ENCODE measurements around the gene FAM222A.
A peak's percentile ranks its signal among the peaks of the same experiment; 100 is the strongest.

FAM222A gene

DNA sequence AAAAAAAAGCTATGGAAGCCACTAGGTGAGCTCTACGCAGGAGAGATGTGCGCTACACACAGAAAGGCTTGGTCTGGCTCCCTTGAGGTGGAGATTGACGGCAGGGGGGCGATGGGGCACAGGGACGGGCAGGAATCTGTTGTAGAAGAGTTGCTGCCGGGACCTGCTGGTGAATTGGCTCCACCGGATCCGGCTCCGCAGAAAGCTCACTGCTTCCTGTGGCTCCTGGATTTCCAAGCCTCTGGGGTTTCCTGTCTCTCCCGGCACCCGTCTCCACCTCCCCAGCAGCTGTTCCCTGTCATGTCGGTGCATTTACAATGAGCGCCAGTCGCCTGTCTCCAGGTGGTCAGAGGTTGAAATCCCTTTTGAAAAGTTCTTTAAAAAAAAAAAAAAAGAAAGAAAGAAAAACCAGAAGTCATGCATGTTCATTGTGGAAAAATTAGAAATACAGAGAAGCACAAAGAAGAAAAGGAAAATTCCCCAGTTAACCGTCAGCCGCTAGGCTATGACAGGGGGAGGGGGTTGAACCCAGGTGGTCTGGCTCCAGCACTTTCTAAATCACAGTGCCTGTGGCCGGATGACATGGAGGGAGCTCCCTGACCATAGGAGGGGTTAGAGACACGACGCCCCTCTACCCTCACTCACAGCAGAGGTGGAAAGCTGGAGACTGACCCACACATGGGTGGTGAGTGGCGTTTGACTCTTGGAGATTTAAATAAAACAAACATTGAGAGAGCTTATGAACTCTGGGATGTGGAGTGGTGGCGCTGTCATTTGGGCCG lies 20.8 kb downstream of the FAM222A start:
- DNase-seq (ENCODE audit: low read depth) = no peak
- no peak overlapping the region for H3K4me3 ChIP-seq (ENCODE audit: low read depth, low read length)

DNA sequence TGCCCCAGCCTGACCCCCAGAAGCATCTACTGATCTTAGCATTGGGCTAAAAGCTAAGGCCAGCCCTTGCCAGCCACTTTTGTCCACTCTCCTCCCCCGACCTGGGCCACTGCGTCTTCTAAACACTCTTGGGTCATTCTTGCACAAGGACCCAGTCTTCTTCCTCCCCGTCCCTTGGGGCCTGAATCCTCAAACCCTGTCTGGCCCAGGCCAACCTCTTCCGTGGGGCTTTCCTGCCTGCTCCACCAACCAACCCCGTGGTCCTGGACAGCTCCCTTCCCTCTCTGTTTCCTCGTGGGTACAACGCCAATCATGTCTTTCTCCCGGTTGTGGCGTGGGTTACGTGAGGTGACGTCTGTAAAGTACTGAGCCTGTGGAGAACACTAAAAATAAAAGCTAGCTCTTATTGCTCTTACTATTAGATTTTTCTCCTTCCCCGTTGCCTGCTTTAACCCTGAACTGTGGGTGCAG lies 21.5 kb downstream of the FAM222A start:
- H3K4me3 ChIP-seq (ENCODE audit: low read depth, low read length) = no peak overlapping the region
- no peak for DNase-seq (ENCODE audit: low read depth)

DNA sequence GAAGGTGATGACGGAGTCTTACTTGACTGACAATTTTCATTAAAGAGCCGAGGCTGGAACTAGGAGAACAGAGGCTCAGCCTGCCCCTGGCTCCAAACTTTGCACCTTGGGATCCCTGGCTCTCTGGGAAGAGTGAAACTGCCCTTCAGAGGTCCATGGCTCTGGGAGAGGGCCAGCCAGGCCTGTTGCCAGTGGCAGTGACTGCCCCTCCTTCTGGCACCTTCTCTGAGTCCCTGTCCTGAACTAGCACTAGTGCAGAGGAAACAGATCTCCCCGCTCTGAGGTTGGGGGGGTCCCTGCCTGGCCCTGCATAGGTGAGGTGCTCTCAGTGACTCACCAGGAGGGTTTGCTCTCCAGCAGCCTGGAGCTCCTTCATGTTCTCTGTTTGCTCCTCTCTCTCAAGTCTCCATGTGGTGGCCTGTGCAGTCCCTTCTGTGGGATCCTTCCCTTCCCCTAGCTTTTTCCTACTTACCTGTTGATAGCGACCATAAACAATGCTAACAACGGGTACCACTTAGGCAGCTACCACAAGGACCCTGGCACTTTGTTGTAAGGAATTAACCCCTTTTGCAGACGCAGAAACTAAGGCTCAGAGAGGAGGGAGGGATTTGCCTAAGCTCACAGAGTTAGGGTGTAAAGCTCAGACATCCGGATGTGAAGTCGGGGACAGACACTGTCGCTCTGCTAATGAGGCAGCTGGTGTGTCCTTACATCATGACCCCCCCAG lies 22.4 kb downstream of the FAM222A start:
- no peak overlapping the region for H3K4me3 ChIP-seq (ENCODE audit: low read depth, low read length)
- no peak for DNase-seq (ENCODE audit: low read depth)

DNA sequence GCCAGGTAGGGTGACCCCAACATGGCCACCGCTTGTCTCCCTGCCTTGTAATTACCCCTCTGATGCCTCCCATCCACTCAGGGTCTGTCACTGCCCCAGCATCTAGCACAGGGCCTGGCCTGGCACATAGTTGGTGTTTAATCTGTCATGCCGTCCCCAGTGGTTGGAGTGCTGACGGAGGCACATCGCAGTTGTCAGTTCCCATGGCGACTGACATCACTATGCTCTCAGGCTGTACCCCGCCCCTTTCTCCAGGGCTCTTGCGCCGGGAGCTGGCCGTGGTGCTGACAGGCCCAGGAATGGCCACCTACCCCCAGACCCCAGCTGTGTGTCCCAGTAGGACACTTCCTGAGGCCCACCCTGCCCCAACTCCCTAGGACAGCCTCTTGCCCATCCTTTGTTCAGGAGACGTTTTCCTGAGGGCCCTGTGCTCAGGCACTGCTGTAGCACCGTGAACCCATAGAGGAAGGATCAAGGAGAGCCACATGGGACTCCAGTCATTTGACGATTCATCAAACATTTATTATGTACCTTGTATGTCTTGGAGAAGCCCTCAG lies 23.0 kb downstream of the FAM222A start:
- peak; percentile 23 for DNase-seq (ENCODE audit: low read depth)
- H3K4me3 ChIP-seq (ENCODE audit: low read depth, low read length) = no peak overlapping the region

DNA sequence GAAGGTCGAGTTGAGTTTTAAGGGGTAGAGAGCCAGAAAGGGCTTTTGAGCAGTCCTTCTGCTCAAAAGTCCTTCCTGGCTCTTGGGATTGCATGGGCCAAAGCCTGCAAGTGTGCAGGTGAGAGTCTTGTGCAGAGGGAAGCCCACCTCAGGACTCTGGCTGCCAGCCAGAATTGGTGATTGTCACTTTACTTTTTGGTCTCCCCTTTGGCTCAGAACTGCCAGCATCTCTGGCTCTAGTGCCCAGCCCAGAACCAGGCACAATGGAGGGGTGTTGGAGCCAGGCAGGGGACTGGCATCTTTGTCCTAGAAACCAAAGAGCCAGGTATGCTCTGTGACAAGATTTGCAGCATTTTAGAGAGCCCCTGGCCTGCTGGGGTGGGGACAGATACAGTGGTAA lies 23.5 kb downstream of the FAM222A start:
- H3K4me3 ChIP-seq (ENCODE audit: low read depth, low read length) = no peak overlapping the region
- no peak for DNase-seq (ENCODE audit: low read depth)

DNA sequence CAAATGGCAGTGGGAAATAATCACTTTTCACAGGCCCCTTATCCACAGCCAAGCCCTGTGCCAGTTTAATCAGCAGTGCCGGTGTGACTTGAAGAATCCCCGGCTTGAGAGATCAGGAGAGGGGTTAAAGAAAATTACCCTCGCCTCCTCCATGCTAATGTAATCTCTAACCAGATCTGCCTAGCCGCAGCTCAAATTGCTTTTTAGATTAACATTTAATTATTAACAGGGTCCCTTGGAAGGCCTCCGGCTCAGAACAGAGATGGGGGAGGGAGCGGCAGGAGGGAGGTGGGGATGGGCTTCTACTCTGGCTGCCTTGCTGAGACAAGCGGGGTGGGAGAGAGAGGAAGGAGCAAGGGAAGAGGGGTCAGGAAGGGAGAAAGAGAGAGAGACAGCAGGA lies 24.0 kb downstream of the FAM222A start:
- H3K4me3 ChIP-seq (ENCODE audit: low read depth, low read length) = no peak overlapping the region
- DNase-seq (ENCODE audit: low read depth) = no peak

DNA sequence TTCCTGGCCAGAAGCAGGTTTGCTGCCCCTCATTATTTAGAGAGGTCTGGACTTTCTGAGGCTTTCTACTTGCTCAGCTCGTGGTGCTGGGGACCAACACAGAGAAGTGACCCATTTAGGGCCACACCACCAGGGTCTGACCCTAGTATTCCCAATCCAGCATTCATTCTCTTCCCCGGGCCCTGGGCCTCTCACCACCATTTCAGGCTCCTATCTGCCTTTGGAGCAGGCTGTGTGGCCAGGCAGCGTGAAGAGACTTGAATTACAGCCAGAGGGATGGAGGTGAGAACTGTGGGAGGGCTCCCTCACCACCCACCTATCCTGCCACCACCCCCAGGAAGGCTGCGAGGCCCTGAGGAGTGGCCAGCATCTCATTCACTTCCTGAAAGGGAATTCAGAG lies 24.6 kb downstream of the FAM222A start:
- no peak overlapping the region for H3K4me3 ChIP-seq (ENCODE audit: low read depth, low read length)
- DNase-seq (ENCODE audit: low read depth) = no peak

DNA sequence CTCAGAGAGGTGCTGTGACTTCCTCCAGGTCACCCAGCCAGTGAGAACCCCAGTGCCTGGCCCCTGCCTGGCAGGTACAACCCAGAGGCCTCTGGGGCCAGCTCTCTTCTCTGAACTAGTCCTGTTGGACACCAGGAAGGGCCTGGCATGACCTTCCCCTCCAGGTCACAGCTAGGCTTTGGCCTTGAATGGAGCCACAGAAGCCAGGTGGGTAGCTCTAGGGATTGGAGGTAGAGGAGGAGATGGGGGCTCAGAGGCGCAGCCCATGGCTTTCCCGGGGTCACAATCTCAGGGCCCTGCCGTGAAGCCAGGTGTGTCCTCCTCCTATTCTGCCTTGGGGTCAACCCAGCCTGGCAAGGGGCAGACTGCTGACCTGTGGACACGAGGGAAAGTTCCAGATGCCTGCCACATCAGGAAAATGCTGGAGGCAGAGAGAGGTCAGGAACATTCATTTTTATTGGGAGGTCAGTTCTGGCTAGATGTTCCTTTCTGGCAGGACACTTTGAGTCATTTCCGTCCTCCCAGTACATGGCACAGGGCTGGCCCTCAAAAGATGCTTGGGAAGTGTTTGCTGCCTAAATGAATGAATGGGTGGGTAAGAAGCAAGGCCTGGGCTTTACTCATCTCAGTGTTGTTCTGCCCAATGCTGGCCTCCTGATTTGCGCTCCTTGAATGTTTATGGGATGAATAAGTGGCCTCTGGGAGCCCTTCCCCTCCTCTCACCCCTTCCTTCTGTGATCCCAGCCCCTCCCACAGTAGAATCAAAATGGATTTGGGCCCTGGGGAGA lies 25.4 kb downstream of the FAM222A start:
- H3K4me3 ChIP-seq (ENCODE audit: low read depth, low read length) = no peak overlapping the region
- DNase-seq (ENCODE audit: low read depth) = no peak

DNA sequence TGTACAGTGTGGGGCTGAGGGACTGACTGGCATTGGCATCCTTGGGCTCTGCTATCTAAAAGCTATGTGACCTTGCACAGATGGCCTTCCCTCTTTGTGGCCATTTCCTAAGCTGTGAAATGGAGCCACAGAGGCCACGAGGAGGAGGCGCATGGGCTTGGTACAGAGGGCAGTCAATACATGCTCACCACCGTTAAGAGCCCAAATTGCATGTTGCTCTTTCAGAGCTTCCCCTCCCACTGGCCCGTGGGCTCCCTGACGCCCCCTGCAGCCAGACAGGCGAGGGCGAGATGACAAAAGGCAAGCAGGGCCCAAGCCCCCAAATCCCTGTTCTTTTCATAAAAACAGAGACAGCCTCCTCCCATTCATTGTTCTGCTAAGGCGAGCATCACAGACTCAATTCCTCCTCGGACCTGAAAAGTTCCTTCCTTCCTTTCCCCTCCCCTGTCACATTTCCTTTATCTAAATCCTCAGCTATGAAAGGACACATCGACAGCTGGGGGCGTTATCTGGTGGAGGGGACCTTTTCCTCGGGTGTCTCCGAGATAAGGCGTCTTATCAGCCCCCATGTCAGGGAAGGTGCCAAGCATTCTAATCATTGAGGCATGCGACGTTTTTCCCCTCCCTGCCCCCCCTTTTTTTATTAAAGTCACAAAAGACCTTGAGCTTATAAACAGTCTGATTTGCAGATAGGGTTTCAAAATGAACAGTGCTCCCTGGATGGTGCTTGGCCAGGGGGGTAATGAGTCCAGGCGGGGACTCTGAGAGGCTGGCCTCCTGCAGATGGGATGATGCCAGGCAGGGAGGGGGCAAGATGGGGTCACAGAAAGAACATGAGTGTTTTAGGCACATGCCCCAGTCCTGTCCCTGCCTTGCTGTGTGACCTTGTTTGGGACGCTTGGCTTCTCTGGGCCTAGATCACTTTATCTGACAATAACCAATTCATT lies 26.4 kb downstream of the FAM222A start:
- DNase-seq (ENCODE audit: low read depth) = no peak
- H3K4me3 ChIP-seq (ENCODE audit: low read depth, low read length) = no peak overlapping the region

DNA sequence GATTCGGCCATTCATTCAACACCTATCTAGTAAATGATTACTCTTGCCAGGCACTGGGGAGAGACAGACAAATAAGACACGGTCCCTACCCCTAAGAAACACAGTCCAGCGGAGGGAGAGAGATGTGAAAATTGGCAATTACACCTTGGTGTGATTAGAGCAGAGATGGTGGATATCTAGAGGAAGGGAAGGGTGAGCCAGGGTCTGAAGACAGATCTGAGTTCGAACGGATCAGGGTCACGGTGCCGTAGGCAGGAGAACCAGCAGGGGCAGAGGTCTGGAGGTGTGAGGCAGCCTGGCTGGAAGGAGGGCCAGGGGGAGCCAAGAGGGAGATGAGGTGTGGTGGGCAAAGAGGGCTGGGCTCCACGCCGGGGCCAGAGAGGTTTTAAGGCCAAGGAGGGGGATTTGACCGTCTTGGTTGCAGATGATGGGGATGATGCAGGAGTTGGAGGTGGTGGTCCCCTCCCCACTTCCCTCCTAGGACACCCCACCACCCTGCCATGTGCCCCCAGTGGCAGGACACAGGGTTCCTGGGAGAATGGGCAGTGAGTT lies 27.1 kb downstream of the FAM222A start:
- H3K4me3 ChIP-seq (ENCODE audit: low read depth, low read length) = no peak overlapping the region
- DNase-seq (ENCODE audit: low read depth) = no peak

DNA sequence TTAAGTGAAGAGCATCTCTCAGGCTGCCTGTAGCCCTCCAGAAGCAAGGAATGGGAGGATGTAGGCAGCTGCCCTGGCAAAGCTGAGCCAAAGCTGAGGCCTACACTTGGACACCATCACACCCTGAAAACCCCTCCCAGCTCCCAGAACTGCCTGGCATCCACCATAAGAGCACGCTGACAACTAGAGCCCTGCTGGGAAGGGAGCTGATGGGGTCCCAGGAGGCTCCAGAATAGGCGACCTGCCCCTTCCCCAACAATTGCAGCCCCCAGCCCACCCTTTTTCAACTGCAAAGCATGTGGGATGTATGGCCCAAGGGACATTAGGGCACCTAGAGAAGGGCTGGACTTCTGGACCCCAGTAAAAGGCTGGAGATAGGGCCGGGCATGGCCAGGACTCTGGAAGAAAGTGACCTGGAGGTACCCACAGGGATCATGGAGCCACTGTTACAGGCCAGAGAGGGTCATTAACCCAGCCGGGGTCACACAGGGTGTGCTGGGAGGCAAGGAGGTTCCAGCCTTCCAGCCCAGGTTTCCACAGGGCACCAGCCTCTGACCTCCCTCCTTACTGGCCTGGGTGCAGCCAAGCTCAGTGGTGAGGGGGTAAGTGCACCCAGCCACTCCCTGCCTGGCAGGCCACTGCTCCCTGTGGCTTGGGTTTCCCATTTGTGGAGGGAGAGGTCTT lies 27.8 kb downstream of the FAM222A start:
- DNase-seq (ENCODE audit: low read depth) = no peak
- H3K4me3 ChIP-seq (ENCODE audit: low read depth, low read length) = no peak overlapping the region

DNA sequence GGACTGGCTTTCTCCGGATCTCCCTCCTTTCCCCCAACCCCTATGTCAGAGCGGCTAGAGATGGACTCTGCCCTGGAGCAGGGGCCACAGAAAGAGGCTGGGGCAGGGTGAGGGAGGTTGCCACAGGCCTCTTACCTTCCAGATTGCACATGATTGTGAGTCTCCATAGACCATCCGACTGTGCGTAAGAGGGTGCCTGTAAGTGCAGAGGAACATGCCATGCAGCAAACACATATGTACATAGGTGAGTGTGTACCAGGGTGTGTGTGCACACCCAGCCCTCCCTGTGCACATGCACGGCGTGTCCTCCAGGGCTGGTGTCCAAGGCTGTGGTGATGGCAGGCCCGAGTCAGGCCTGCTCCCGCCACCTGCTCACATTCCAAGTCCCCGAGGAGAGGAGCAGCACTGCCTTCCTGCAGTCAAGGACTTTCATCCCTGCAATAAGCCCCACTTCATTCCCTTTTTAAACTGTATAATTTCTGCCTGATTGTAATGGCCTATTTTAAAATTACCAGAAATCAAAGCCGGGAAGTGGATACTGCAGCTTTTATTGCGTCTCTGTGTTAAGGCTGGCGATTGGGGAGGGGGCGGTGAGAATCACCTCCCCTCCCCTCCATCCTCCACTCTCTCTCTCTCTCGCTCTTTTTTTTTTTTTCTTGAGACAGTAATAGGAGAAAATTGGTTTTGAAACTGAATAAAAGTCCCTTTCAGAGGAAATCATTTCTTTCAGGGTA lies 28.5 kb downstream of the FAM222A start:
- DNase-seq (ENCODE audit: low read depth) = no peak
- H3K4me3 ChIP-seq (ENCODE audit: low read depth, low read length) = no peak overlapping the region

DNA sequence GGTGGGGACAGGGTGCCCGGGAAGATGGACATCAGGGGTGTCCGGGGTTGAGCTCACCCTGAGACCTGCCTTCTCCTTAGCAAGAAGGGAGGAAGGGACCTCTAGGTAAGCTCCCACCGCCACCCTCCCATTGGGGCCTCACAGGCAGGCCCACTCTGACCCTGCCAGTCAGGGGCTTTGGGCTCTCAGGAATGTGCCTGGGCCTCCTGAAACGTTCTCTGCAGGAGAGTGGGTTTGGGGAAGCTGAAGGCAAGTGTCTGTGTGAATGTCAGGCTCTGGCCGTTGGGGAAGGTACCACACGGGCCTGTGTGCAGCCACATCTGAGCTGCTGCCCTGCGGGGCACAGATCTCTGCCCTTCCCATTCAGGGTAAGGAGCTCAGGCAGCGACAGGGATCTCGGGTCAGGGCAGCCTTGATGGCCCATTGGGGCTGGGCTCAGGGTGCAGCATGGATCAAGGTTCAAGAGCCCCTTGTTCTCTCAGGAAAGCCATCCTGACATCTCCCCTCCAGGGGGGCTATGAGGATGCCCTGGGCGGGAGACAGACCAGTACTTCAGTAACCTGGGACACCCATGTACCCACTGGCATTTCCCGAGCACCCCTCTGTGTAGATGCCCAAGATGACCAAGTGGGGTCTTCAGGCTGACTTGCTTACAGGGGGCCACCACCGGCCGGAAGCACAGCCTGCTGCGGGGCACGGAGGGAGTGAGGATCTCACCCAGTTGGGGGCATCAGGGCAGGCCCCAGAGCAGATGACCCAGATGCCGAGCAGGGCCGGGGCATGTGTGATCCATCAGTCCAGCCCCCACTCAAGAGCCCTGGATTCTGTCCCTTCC lies 29.7 kb downstream of the FAM222A start:
- DNase-seq (ENCODE audit: low read depth) = no peak
- H3K4me3 ChIP-seq (ENCODE audit: low read depth, low read length) = no peak overlapping the region

DNA sequence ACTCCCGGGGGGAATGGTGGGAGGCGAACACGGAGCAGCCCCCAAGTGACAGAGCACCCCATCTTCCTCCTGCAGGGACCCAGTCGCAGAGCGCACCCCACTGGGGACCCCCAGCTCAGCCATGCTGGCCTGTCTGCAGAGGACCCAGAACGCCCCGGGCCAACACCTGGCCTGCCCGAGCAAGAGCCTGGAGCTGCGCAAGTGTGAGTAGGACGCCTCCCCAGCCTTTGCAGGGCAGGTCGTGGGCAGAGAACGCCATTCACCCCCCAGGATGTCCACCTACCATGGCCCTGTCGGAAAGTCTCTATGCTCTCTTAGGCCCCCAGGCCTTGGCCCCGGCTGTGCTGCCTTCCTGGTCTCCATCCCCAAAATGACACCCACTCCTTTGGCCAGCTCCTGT lies 30.4 kb downstream of the FAM222A start:
- no peak overlapping the region for H3K4me3 ChIP-seq (ENCODE audit: low read depth, low read length)
- no peak for DNase-seq (ENCODE audit: low read depth)

DNA sequence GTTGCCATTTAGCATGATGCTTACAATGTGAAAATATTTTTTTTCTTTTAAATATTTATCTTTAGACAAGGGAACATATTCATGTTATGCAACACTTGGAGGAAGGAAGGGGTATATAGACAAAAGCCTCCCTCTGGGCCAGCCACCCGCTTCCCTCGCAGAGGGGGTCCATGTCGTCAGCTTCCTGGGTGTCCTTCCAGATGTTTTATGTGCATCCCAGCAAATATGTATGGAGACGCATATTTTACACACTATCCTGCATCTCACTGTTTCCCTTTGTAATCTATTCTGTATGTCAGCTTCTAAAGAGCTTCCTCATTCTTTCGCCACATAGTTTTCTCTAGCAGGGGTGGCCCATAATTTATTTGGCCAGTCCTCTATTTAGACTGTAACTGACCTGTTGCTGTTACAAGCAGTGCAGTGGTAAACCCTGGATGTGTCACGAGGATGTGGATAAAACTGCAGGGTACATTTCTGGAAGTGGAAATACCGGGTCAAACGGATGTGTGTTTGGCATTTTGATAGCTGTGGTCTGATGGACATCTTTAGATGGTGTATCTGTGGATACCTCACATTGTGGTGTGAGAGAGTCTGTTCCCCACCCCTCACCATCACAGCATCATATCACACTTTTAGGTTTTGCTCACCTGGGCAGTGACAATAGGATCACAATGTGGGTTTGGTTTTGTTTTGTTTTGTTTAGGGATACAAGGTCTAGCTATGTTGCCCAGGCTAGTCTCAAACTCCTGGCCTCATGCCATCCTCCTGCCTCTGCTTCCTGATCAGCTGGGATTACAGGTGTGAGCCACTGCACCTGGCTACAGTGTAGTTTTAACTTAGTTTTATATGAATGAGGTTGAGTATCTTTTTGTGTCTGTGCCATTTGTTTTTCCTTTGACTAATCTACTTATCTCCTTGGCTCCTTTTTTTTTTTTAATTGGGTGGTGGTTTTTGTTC lies 31.6 kb downstream of the FAM222A start:
- no peak overlapping the region for H3K4me3 ChIP-seq (ENCODE audit: low read depth, low read length)
- no peak for DNase-seq (ENCODE audit: low read depth)
